Lung (tissue), 12 donors: ENCODE measurements around the gene WHRN. TPM values are rescaled to one million over a fixed set of nuclear protein-coding genes. Genes with fewer than 3 reads are reported as not detected.

Source experiments
- ATAC-seq: fragments of 200-7000 bp; cut with Tn5 transposase; one replicate; pipeline ENCODE4 v1.9.1; 2020; ENCODE audit warnings: moderate number of reproducible peaks; ENCODE audit not compliant: insufficient read depth, low FRiP score
- DNase-seq, 3 donors: peaks; one replicate each; pipeline ENCODE4 v3.0.0-alpha.2; 2013 to 2017
- H3K27ac ChIP-seq, 2 donors: one replicate each; pipeline ENCODE4 v1.5.1; 2013; ENCODE audit warnings: mild to moderate bottlenecking in 2 of 2, moderate library complexity in 2 of 2, control low read depth in 1 of 2, inconsistent platforms in 1 of 2, low read depth in 1 of 2, low read length in 1 of 2
- H3K27me3 ChIP-seq, 3 donors: one replicate each; pipeline ENCODE4 v1.5.1; 2013; ENCODE audit warnings: low read length in 2 of 3; ENCODE audit not compliant: control insufficient read depth in 3 of 3, insufficient read depth in 3 of 3
- H3K36me3 ChIP-seq, 4 donors: one replicate each; pipeline ENCODE4 v1.5.1; 2013; ENCODE audit warnings: low read length in 4 of 4, mild to moderate bottlenecking in 1 of 4, moderate library complexity in 1 of 4; ENCODE audit not compliant: control insufficient read depth in 4 of 4, insufficient read depth in 4 of 4
- H3K4me1 ChIP-seq, 5 donors: one replicate each; pipeline ENCODE4 v1.5.1; 2013; ENCODE audit warnings: low read length in 5 of 5, mild to moderate bottlenecking in 2 of 5, moderate library complexity in 1 of 5; ENCODE audit not compliant: control insufficient read depth in 5 of 5, insufficient read depth in 5 of 5
- H3K4me3 ChIP-seq: one replicate; pipeline ENCODE4 v1.5.1; 2013; ENCODE audit warnings: mild to moderate bottlenecking, control low read depth, moderate library complexity
- H3K9ac ChIP-seq, 2 donors: one replicate each; pipeline ENCODE4 v1.5.1; 2013; ENCODE audit warnings: low read length in 2 of 2, control low read depth in 1 of 2; ENCODE audit not compliant: insufficient read depth in 1 of 2
- H3K9me3 ChIP-seq, 4 donors: one replicate each; pipeline ENCODE4 v1.5.1; 2013; ENCODE audit warnings: low read length in 3 of 4, mild to moderate bottlenecking in 1 of 4, moderate library complexity in 1 of 4; ENCODE audit not compliant: control insufficient read depth in 4 of 4, insufficient read depth in 3 of 4
- WGBS, 2 donors: extraction: QIAGEN DNeasy Blood & Tissue Kit; methylation state at CpG; one replicate each; pipeline ENCODE4 v1.1.7; 2013; 5-methylcytosine and 5-hydroxymethylcytosine counted together
- polyA plus RNA-seq, 2 donors: library from polyadenylated mRNA; stranded (reverse); fragments of 200-250 nt; gene quantifications; one replicate each; pipeline ENCODE4 v1.2.1, GENCODE V29; 2013
- total RNA-seq, 2 donors: library from RNA; depleted of rRNA in 1 of 2; stranded (reverse); fragments of >200 nt in 1 of 2; gene quantifications; one replicate each; pipeline ENCODE4 v1.2.1, GENCODE V29; 2014 to 2021
- TF ChIP-seq, protein P1 (sequence below): IDR thresholded peaks from 2 replicates; pipeline ENCODE4 v1.5.1; 2012; ENCODE audit warnings: mild to moderate bottlenecking; ENCODE audit errors: control extremely low read depth, extremely low read depth
- donor health status: control.
- donor health status: control.
- donor health status: Bipolar disorder and iron deficiency.
- donor health status: healthy.
- donor health status: DM: yes; HTN: yes; CAD: no.

The WHRN gene
- total and polyA plus RNA-seq, 4 donors, result 3.1 to 11.7 (median 5.6) TPM

DNA sequence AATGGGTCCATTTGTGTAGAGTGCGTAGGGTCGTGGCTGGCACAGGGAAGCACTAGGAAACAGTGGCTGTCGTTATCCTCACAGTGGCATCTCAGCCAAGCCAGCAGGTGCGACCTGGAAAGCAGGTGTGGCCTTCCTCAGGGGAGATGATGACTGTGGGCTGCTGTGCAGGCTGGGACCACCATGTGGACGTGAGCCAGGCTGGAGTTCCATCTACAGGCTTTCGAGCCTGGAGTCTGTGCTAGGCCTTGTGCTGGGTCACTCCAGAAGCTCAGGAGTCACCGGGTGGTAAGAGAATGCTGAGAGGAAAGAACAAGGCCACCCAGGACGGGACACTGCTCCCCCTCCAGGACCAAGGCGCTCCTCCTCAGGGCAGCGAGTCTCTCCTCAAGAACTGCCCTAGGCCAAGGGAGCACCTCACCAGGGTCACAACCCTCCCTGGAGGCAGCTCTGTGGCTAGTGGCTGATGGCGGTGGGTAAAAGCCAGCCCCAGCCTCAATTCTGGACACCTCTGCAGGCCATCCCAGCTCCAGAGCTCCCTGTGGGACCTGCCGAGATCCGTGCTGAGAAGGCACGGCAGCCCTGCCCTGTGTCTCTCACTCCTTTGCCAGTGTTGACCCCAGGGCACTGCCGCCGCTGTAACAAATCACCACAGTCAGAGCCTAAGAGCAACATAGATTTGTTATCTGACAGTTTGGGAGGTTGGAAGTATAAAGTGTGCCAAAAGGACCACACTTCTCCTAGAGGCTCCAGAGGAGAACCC, 36.0 kb downstream of the WHRN start:
- DNase-seq, result no peak
- no peaks in the 10 kb centered on the region for H3K27me3 ChIP-seq
- WGBS, 2 donors, result 92 to 95% methylated on average over 16 of the region's 16 CpGs
- H3K36me3 ChIP-seq, result peaks cover 0 to 5% (median 0%) of the 10 kb centered on the region in 4 donors
- TF ChIP-seq, protein P1, sequence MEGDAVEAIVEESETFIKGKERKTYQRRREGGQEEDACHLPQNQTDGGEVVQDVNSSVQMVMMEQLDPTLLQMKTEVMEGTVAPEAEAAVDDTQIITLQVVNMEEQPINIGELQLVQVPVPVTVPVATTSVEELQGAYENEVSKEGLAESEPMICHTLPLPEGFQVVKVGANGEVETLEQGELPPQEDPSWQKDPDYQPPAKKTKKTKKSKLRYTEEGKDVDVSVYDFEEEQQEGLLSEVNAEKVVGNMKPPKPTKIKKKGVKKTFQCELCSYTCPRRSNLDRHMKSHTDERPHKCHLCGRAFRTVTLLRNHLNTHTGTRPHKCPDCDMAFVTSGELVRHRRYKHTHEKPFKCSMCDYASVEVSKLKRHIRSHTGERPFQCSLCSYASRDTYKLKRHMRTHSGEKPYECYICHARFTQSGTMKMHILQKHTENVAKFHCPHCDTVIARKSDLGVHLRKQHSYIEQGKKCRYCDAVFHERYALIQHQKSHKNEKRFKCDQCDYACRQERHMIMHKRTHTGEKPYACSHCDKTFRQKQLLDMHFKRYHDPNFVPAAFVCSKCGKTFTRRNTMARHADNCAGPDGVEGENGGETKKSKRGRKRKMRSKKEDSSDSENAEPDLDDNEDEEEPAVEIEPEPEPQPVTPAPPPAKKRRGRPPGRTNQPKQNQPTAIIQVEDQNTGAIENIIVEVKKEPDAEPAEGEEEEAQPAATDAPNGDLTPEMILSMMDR, result no peak
- ATAC-seq, result no peak
- H3K9me3 ChIP-seq, result peaks cover 0 to 6% (median 2%) of the 10 kb centered on the region in 4 donors
- no peak overlapping the region for H3K27ac ChIP-seq
- H3K4me3 ChIP-seq, result no peak overlapping the region
- peaks cover 0 to 2% (median 0%) of the 10 kb centered on the region in 5 donors for H3K4me1 ChIP-seq
- no peak overlapping the region for H3K9ac ChIP-seq

DNA sequence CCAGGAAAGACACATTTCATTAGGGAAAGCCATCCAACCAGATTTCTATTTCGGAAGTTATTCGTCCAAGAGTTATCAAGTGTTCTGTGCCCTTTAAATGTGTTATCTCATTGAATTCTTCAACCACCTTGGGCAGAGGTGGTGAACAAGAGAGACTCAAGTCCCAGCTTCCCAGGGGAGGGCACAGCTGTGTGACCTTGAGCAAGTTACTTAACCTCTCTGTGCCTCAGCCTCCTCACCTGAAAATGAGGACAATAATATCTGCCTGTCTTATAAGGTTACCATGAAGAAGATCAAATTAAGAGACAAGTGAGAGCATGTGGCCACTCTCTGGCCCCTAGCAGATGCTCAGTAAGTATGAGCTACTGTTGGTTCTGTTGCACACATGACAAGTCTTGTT, 37.4 kb downstream of the WHRN start:
- DNase-seq (no peak), ATAC-seq (no peak)
- Histone ChIP-seq H3K9me3 (peaks cover 0 to 6% (median 2%) of the 10 kb centered on the region in 4 donors), H3K9ac (no peak overlapping the region), H3K4me3 (no peak overlapping the region), H3K27me3 (no peaks in the 10 kb centered on the region), H3K4me1 (peaks cover 0 to 2% (median 0%) of the 10 kb centered on the region in 5 donors), H3K36me3 (peaks cover 0 to 4% (median 0%) of the 10 kb centered on the region in 4 donors), H3K27ac (no peak overlapping the region)
- WGBS, 2 donors, result 95 to 98% methylated on average over 2 of the region's 2 CpGs
- TF ChIP-seq, protein P1, result no peak

DNA sequence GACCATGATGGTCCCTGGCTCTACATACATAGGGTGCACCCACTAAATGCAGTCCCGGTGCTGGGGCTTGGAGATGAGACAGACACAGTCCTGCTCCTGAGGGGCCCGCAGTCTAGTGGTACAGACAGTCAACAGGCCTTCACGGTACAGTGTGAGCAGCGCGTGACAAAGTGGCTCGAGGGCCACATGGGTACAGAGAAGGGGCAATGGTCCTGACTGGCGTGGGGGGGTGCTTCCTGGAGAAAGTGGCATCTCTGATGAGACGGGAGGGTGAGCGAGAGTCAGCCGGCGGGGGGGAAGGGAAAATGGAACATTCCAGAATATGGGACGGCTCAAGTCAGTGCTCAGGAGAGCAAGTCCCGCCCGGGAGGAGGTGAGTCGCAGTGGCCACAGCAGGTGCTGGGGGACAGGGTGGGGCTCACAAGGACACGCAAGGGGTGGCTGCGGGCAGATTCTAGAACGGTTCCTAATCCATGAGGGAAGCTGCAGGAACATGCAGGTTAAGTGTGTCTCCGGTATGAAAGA, 38.0 kb downstream of the WHRN start:
- WGBS, 2 donors, result 87 to 96% methylated on average over 19 of the region's 19 CpGs
- TF ChIP-seq, protein P1, result no peak
- ATAC-seq (no peak), DNase-seq (no peak)
- Histone ChIP-seq H3K36me3 (no peaks in the 10 kb centered on the region), H3K27ac (no peak overlapping the region), H3K27me3 (no peaks in the 10 kb centered on the region), H3K4me1 (peaks cover 0 to 2% (median 0%) of the 10 kb centered on the region in 5 donors), H3K9ac (no peak overlapping the region), H3K4me3 (no peak overlapping the region), H3K9me3 (peaks cover 0 to 6% (median 2%) of the 10 kb centered on the region in 4 donors)
